Measurements from ENCODE around the gene EPS8L2.
A peak's percentile ranks its signal among the peaks of the same experiment; 100 is the strongest.

EPS8L2 gene

DNA sequence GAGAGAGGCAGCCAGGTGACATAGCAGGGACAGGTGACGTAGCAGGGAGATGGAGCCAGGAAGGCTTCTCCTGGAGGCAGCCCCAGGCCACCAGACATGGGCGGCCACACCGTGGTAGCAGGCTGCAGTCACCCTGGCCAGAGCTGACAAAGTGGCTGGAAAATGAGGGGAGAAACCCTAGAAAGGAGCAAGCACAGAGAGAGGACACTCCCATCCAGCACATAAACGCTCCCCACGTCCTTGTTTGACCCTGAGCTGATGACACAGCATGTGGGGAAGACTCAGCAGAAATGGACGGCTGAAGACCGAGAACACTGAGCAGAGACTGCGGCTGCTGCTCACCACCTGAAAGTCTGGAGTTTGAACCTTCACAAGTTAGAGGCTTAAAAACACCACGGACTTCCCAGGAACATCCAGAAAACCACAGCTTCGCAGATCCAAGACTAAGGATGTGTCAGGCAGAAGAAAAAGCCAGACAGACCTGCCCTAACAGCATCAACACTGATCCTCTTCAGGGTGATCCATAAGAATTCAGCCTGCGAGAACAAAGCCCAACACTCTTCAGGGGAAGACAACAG, 40.2 kb upstream of the EPS8L2 start:
- Histone ChIP-seq H3K36me3 (ENCODE audit: insufficient read depth, low read length) (peaks cover 17% of the 10 kb centered on the region), H3K27me3 (ENCODE audit: insufficient read depth, low read length) (no peaks in the 10 kb centered on the region), H2AFZ (ENCODE audit: low read length, unreplicated experiment) (no peak overlapping the region), H3K4me1 (ENCODE audit: control insufficient read depth, insufficient read depth, low read length, unreplicated experiment) (peaks cover 4% of the 10 kb centered on the region), H3K27ac (ENCODE audit: low read depth, low read length) (peak overlapping the region; percentile 19; the same call in 1 of the 2 replicates), H3K4me3 (ENCODE audit: low read depth, low read length) (no peak overlapping the region), H3K79me2 (ENCODE audit: control insufficient read depth, insufficient read depth, low read length, unreplicated experiment) (no peaks in the 10 kb centered on the region)

DNA sequence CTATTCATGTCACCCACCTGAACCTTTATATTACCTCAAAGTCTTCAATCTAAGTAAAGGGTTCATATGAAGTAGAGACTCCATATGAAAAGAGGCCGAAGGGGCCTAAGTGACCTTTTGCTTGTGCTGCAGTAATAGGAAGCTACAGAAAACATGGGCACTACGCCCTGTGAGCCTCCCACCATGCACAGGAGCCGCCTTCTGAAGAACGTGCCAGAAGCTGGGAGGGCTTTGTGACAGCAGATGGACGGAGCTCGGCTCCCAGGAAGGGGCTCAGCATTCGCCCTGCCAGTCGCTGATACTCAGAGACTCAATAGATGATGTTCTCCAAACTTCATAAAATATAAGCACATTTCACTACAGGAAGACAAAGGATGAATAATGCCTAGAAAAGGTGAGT, 32.2 kb upstream of the EPS8L2 start:
- no peaks in the 10 kb centered on the region for H3K79me2 ChIP-seq (ENCODE audit: control insufficient read depth, insufficient read depth, low read length, unreplicated experiment)
- H3K4me1 ChIP-seq (ENCODE audit: control insufficient read depth, insufficient read depth, low read length, unreplicated experiment), result no peaks in the 10 kb centered on the region
- H2AFZ ChIP-seq (ENCODE audit: low read length, unreplicated experiment), result no peak overlapping the region
- no peaks in the 10 kb centered on the region for H3K27me3 ChIP-seq (ENCODE audit: insufficient read depth, low read length)
- H3K36me3 ChIP-seq (ENCODE audit: insufficient read depth, low read length), result peaks cover 25% of the 10 kb centered on the region; the same call in 1 of the 2 replicates
- H3K27ac ChIP-seq (ENCODE audit: low read depth, low read length), result no peak overlapping the region
- H3K4me3 ChIP-seq (ENCODE audit: low read depth, low read length), result no peak overlapping the region

DNA sequence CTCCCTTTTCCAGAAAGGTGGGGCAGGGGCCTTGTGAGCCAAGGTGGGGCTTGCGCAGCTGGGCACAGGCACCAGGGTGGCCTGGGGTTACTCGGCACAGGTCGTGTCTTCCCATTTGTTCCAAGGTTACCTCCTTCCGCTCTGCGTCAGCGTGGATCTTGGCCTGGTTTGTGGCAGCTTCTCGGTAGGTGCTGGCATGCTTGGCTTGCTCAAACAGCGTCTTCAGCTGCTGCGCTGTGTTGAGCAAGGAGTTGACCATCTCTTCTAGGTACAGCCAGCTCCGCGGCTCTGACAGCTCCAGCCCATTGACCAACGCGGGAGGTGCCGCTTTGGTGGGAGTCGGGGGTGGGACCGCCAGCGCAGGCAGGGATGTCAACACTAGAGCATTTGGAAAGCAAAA, 31.6 kb upstream of the EPS8L2 start:
- no peaks in the 10 kb centered on the region for H3K27me3 ChIP-seq (ENCODE audit: insufficient read depth, low read length)
- H3K27ac ChIP-seq (ENCODE audit: low read depth, low read length), result no peak overlapping the region
- H3K4me3 ChIP-seq (ENCODE audit: low read depth, low read length), result no peak overlapping the region
- no peaks in the 10 kb centered on the region for H3K79me2 ChIP-seq (ENCODE audit: control insufficient read depth, insufficient read depth, low read length, unreplicated experiment)
- no peaks in the 10 kb centered on the region for H3K4me1 ChIP-seq (ENCODE audit: control insufficient read depth, insufficient read depth, low read length, unreplicated experiment)
- H3K36me3 ChIP-seq (ENCODE audit: insufficient read depth, low read length), result peaks cover 25% of the 10 kb centered on the region; the same call in 1 of the 2 replicates
- no peak overlapping the region for H2AFZ ChIP-seq (ENCODE audit: low read length, unreplicated experiment)

DNA sequence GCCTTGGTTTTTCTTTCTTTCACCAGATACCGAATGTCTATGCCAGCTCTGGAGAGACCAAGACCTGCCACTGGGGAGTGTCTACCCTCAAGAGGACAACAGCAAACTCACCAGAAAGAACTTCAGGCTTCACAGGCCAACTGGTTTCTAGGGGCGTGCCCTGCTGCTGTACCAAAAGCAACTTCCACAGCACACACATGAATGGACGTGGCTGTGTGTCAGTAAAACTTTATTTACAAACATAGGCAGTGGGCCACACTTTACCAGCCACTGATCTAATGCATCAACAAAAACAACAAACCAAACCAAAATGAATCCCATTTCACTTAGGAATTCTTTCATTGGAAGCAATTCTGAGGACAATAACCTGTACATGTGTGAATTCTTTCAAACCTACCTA, 27.7 kb upstream of the EPS8L2 start:
- Histone ChIP-seq H3K36me3 (ENCODE audit: insufficient read depth, low read length) (peaks cover 32% of the 10 kb centered on the region), H3K79me2 (ENCODE audit: control insufficient read depth, insufficient read depth, low read length, unreplicated experiment) (no peaks in the 10 kb centered on the region), H3K27me3 (ENCODE audit: insufficient read depth, low read length) (no peaks in the 10 kb centered on the region), H3K27ac (ENCODE audit: low read depth, low read length) (no peak overlapping the region), H3K4me1 (ENCODE audit: control insufficient read depth, insufficient read depth, low read length, unreplicated experiment) (no peaks in the 10 kb centered on the region), H3K4me3 (ENCODE audit: low read depth, low read length) (no peak overlapping the region), H2AFZ (ENCODE audit: low read length, unreplicated experiment) (no peak overlapping the region)

DNA sequence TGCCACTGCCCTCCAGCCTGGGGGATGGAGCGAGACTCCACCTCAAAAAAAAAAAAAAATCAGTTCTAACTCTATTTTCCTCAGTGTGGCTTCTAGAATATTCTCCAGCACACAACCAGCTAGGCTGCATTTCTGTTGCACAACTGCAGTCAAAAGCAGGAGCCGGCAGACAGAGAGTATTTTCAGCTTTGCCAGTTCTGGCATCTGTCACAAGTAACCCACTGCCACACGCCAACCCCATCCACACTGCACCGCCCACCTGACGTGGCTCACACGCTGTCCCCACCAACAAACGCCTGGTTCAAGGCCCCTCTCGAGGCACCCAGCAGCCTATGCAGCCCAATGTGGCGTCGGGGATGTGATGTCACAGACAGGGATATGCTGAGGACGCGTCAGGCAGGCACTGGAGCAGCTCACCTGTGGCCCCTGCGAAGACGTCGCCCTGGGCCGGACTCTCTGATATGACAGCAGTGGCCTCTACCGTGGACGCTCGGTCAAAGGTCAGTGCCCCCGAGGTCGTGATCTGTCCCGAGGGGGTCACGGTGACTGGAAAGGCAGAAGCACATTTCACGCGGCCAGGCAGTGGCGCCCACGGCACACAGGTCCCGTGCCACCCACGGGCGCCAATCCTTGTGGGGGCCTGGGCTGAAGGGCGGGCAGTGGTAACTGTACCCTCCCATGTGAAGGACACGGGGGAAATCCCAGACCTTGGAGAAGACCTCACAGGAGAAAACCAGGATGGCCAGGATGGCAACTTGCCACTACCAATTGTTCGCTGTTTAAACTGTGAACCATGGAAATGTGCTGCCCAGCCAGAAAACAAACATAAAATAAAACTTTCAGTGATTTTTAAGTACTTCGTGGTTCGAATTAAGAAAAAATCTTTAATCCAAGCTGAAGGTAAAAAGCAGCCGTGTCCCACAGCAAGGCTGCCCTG, 26.5 kb upstream of the EPS8L2 start:
- Histone ChIP-seq H2AFZ (ENCODE audit: low read length, unreplicated experiment) (no peak overlapping the region), H3K4me1 (ENCODE audit: control insufficient read depth, insufficient read depth, low read length, unreplicated experiment) (no peaks in the 10 kb centered on the region), H3K27me3 (ENCODE audit: insufficient read depth, low read length) (no peaks in the 10 kb centered on the region), H3K36me3 (ENCODE audit: insufficient read depth, low read length) (peaks cover 24% of the 10 kb centered on the region), H3K79me2 (ENCODE audit: control insufficient read depth, insufficient read depth, low read length, unreplicated experiment) (no peaks in the 10 kb centered on the region), H3K27ac (ENCODE audit: low read depth, low read length) (no peak overlapping the region), H3K4me3 (ENCODE audit: low read depth, low read length) (no peak overlapping the region)

DNA sequence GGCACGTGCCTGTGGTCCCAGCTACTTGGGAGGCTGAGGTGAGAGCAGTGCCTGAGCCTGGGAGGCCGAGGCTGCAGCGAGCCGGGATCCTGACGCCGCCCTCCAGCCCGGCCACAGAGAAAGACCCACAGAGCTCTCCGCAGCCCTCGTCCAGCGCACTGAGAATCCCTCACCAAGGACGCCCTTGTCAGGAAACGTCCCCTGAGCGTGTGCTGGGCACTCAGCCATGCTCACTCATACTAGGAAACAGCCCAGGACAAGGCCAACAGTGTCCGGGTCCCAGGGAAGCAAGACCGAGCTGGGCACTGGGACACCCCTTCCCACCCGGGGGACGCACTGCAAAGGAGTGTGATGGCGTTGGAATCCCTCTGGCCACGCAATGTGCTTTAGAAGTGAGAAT, 25.6 kb upstream of the EPS8L2 start:
- Histone ChIP-seq H3K27ac (ENCODE audit: low read depth, low read length) (no peak overlapping the region), H3K4me1 (ENCODE audit: control insufficient read depth, insufficient read depth, low read length, unreplicated experiment) (no peaks in the 10 kb centered on the region), H3K4me3 (ENCODE audit: low read depth, low read length) (no peak overlapping the region), H3K79me2 (ENCODE audit: control insufficient read depth, insufficient read depth, low read length, unreplicated experiment) (no peaks in the 10 kb centered on the region), H2AFZ (ENCODE audit: low read length, unreplicated experiment) (no peak overlapping the region), H3K36me3 (ENCODE audit: insufficient read depth, low read length) (peaks cover 26% of the 10 kb centered on the region), H3K27me3 (ENCODE audit: insufficient read depth, low read length) (no peaks in the 10 kb centered on the region)

DNA sequence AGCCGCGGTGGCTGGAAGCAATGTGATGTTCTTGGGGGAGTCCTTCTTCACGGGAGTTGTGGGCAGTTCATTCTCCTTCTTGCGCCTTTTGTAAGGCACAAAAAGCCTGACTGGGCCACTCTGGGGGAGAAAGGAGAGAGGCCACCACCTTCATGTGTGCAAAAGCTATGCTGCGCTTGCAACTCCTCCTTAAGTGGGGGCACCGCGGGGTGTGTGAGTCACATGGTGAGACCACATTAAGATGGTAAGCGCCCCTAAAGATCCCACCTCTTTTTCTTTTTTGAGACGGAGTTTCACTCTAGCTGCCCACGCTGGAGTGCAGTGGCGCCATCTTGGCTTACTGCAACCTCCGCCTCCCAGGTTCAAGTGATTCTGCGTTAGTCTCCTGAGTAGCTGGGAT, 25.1 kb upstream of the EPS8L2 start:
- Histone ChIP-seq H3K27ac (ENCODE audit: low read depth, low read length) (no peak overlapping the region), H2AFZ (ENCODE audit: low read length, unreplicated experiment) (no peak overlapping the region), H3K27me3 (ENCODE audit: insufficient read depth, low read length) (no peaks in the 10 kb centered on the region), H3K4me1 (ENCODE audit: control insufficient read depth, insufficient read depth, low read length, unreplicated experiment) (no peaks in the 10 kb centered on the region), H3K79me2 (ENCODE audit: control insufficient read depth, insufficient read depth, low read length, unreplicated experiment) (no peaks in the 10 kb centered on the region), H3K36me3 (ENCODE audit: insufficient read depth, low read length) (peaks cover 26% of the 10 kb centered on the region), H3K4me3 (ENCODE audit: low read depth, low read length) (no peak overlapping the region)

DNA sequence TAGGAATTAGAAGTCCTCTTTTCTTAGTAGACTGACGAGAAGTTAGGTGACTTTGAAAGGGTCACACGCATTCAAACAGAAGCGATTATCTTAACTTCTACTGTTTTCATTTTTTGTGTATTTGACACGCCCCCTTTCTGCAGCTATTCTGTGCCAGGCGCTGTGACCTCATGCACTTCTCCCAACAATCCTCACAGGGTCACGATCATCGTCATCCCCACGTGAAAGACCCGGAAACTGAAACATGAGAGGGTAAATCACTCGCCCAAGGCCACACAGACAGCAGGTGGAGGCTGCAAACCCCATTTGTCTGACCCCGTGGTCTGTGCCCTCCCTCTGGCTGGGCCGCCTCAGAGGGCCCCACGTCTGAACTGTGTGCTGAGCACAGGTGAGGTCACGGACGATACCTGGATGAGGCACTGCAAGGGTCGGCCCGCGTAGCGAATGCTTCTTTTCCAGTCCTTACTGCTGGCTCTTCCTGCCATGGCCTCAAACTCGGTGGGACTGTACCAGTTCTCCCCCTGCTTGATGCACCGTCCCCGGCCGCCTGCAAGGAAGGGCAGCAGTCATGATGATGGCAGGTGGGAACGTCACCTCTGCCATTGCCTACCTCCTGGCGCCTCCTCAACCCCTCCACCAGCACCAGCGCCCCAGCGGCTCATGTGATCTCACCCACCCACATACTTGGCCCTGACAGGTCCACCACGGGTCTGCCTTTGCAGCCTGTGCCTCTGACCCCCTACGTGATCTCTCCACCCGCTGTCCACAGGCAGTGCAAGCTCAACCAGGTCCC, 19.4 kb upstream of the EPS8L2 start:
- H2AFZ ChIP-seq (ENCODE audit: low read length, unreplicated experiment), result no peak overlapping the region
- H3K4me3 ChIP-seq (ENCODE audit: low read depth, low read length), result no peak overlapping the region
- no peaks in the 10 kb centered on the region for H3K27me3 ChIP-seq (ENCODE audit: insufficient read depth, low read length)
- no peaks in the 10 kb centered on the region for H3K4me1 ChIP-seq (ENCODE audit: control insufficient read depth, insufficient read depth, low read length, unreplicated experiment)
- peaks cover 29% of the 10 kb centered on the region for H3K36me3 ChIP-seq (ENCODE audit: insufficient read depth, low read length)
- no peak overlapping the region for H3K27ac ChIP-seq (ENCODE audit: low read depth, low read length)
- peaks cover 8% of the 10 kb centered on the region for H3K79me2 ChIP-seq (ENCODE audit: control insufficient read depth, insufficient read depth, low read length, unreplicated experiment)

DNA sequence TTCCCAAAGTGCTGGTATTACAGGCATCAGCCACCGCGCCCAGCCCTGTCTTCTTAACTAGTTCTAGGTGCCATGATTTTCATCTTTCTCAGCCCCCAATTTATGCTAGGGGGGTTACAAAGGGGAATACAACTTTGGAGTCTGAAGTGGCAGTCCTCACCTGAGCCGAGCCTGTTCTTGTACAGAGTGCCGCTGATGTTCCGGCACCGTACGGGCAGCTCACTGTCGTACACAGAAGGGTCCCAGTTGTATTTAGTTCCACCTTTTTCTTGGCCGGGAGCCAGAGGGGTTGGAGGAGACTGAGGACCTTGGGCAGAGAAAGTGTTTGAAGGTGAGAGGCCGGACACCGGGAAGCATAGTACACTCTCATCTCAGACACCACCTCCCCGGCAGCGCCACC, 18.3 kb upstream of the EPS8L2 start:
- H2AFZ ChIP-seq (ENCODE audit: low read length, unreplicated experiment), result no peak overlapping the region
- H3K4me1 ChIP-seq (ENCODE audit: control insufficient read depth, insufficient read depth, low read length, unreplicated experiment), result peaks cover under 1% of the 10 kb centered on the region
- no peak overlapping the region for H3K27ac ChIP-seq (ENCODE audit: low read depth, low read length)
- H3K36me3 ChIP-seq (ENCODE audit: insufficient read depth, low read length), result peaks cover 23% of the 10 kb centered on the region
- peaks cover 18% of the 10 kb centered on the region for H3K79me2 ChIP-seq (ENCODE audit: control insufficient read depth, insufficient read depth, low read length, unreplicated experiment)
- H3K27me3 ChIP-seq (ENCODE audit: insufficient read depth, low read length), result no peaks in the 10 kb centered on the region
- no peak overlapping the region for H3K4me3 ChIP-seq (ENCODE audit: low read depth, low read length)

DNA sequence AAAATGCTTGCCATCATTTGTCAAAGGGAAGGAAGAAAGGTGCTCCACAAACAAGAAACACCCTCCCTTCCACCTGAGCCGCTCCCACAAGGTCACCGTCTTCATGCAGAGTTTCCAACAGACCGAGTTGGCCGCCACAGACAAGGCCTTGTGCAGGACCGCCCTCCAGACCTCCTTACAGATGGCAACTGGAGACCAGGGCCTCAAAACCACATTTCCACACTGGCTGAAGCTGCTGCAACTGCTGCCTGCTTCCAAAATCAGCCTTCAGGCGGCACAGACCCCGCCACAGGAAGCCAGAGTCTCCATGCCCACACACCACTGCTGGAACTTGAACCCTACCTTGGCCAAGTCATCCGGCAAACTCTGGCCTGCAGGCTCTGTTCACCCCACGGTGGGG, 17.4 kb upstream of the EPS8L2 start:
- Histone ChIP-seq H3K4me3 (ENCODE audit: low read depth, low read length) (no peak overlapping the region), H2AFZ (ENCODE audit: low read length, unreplicated experiment) (no peak overlapping the region), H3K27me3 (ENCODE audit: insufficient read depth, low read length) (no peaks in the 10 kb centered on the region), H3K36me3 (ENCODE audit: insufficient read depth, low read length) (peaks cover 19% of the 10 kb centered on the region; the same call in 1 of the 2 replicates), H3K4me1 (ENCODE audit: control insufficient read depth, insufficient read depth, low read length, unreplicated experiment) (peaks cover 9% of the 10 kb centered on the region), H3K27ac (ENCODE audit: low read depth, low read length) (no peak overlapping the region), H3K79me2 (ENCODE audit: control insufficient read depth, insufficient read depth, low read length, unreplicated experiment) (peaks cover 27% of the 10 kb centered on the region)

All from ACC112 (cell line).